ENCODE data around the gene TBX21.

- TF ChIP-seq POLR2A (IDR thresholded peaks at IDR 0.05) (no peak), CTCF (IDR thresholded peaks at IDR 0.05 in 8 of 11, conservative IDR thresholded peaks at IDR 0.05 in 3 of 11) (peak; percentile 59 to 77 (median 73))
Measured at GRCh38 chr17:47776330-47777197, 43.5 kb downstream of the TBX21 start.

Measured in spleen (tissue), 7 donors.